ENCODE measurements around the gene NTHL1. TPM values are rescaled to one million over a fixed set of nuclear protein-coding genes. Genes with fewer than 3 reads are reported as not detected.

Gene NTHL1
- total RNA-seq, 1 donor from 2014 or later, result 13.7 TPM

DNA sequence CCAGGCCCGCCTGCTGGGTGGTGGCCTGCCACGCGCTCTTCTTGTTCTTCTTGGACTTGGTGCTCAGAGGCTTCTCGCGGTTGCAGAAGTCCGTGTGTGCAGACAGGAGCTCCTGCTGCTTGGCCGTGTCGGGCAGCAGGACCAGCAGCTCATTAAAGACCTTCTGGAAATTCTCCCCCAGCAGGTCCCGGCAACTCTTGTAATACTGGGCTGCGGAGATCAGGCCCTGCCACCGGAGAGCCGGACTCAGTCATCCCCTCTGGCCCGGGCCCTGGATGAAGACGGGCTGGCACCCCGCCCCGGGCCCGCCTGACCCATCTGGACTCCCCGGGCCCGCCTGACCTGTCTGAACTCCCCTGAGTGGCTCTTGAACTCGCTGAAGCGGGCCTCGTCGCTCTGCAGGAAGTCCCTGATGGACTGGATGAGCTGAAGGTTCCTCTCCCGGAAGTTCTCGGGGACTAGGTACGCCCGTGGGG, 49.2 kb downstream of the NTHL1 start:
- peaks cover 8% of the 10 kb centered on the region for H3K36me3 ChIP-seq (ENCODE audit: insufficient read depth, low read length)
- no peaks in the 10 kb centered on the region for H3K27me3 ChIP-seq (ENCODE audit: insufficient read depth, low read length)

DNA sequence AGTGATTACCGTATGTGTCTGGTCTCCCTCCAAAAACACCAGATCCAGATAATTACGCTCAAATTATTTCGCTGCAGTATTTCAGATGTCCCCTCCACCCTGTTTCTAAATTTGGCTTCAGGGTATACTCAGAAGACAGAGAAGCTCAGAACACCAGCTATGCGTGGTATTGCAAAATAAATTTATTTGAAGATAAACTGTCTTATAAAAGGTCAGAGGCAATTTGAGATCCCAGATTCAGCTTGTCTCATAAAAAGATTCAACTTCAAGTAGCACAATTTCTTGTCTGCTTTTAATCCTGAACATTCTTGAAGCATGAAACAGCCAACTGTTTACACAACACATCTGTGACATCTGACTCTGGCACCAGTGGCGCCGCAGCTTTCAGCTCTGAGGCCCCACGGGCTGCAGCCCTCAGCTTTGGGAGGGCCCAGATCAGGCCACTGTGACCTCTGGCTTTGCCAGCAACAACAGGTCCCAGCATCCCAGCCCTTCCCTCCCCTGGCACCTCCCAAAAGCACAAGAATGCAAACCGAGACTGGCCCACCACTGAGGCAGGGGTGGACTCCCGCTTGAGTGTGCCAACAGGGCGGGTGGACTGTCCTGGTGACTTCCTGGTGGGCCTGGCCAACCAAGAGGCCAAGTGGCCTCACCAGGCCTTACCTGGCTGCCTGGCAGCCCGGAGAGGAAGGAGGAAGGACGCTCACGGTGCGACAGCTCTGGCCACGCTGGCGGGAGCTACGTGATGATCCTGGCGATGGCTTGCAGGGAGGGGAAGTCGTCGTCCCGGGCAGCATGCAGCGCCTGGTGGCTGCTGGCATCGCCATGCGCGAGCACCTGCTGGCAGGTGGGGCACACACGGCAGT, 49.9 kb downstream of the NTHL1 start:
- H3K79me2 ChIP-seq (ENCODE audit: insufficient read depth, low read length), result peaks cover 17% of the 10 kb centered on the region
- no peaks in the 10 kb centered on the region for H3K9me3 ChIP-seq (ENCODE audit: insufficient read depth, low read depth, low read length)
- H3K4me3 Mint-ChIP-seq (ENCODE audit: unreplicated experiment), result no peak overlapping the region
- H3K9me3 Mint-ChIP-seq (ENCODE audit: unreplicated experiment), result no peaks in the 10 kb centered on the region
- H4K20me1 ChIP-seq (ENCODE audit: insufficient read depth, low read length), result peaks cover 35% of the 10 kb centered on the region
- H3K4me1 Mint-ChIP-seq (ENCODE audit: low read depth, unreplicated experiment), result peaks cover 2% of the 10 kb centered on the region
- H3K27me3 Mint-ChIP-seq (ENCODE audit: low read depth, unreplicated experiment), result no peaks in the 10 kb centered on the region
- peaks cover 3% of the 10 kb centered on the region for H3K4me1 ChIP-seq (ENCODE audit: insufficient read depth, low read length)
- no peak overlapping the region for H3K27ac ChIP-seq (ENCODE audit: low read depth, low read length)
- no peak overlapping the region for H2AFZ ChIP-seq (ENCODE audit: low read depth, low read length)
- no peak overlapping the region for H3K4me3 ChIP-seq (ENCODE audit: insufficient read depth, low read depth, low read length)
- H3K4me2 ChIP-seq (ENCODE audit: low read length), result no peak overlapping the region
- FAIRE-seq, result peak; percentile 89
- H3K27me3 ChIP-seq (ENCODE audit: insufficient read depth, low read length), result no peaks in the 10 kb centered on the region
- TF ChIP-seq, protein P1, sequence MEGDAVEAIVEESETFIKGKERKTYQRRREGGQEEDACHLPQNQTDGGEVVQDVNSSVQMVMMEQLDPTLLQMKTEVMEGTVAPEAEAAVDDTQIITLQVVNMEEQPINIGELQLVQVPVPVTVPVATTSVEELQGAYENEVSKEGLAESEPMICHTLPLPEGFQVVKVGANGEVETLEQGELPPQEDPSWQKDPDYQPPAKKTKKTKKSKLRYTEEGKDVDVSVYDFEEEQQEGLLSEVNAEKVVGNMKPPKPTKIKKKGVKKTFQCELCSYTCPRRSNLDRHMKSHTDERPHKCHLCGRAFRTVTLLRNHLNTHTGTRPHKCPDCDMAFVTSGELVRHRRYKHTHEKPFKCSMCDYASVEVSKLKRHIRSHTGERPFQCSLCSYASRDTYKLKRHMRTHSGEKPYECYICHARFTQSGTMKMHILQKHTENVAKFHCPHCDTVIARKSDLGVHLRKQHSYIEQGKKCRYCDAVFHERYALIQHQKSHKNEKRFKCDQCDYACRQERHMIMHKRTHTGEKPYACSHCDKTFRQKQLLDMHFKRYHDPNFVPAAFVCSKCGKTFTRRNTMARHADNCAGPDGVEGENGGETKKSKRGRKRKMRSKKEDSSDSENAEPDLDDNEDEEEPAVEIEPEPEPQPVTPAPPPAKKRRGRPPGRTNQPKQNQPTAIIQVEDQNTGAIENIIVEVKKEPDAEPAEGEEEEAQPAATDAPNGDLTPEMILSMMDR (IDR thresholded peaks at IDR 0.05; ENCODE audit: insufficient read depth, low read depth, low read length), result no peak
- TF ChIP-seq EZH2 (IDR thresholded peaks at IDR 0.05; ENCODE audit: insufficient read depth, low read length), result no peak
- no peak overlapping the region for H3K27ac Mint-ChIP-seq (ENCODE audit: unreplicated experiment)
- H3K9ac ChIP-seq (ENCODE audit: low read length), result no peak overlapping the region
- peaks cover 8% of the 10 kb centered on the region for H3K36me3 ChIP-seq (ENCODE audit: insufficient read depth, low read length)
- peaks cover 11% of the 10 kb centered on the region for H3K36me3 Mint-ChIP-seq (ENCODE audit: low read depth, unreplicated experiment)
- no peak for DNase-seq (ENCODE audit: low read depth)

More for the DNA sequence above, 49.2 kb downstream of the NTHL1 start:
- no peak overlapping the region for H3K4me2 ChIP-seq (ENCODE audit: low read length)
- no peaks in the 10 kb centered on the region for H3K27me3 Mint-ChIP-seq (ENCODE audit: low read depth, unreplicated experiment)
- peaks cover 2% of the 10 kb centered on the region for H3K4me1 Mint-ChIP-seq (ENCODE audit: low read depth, unreplicated experiment)
- FAIRE-seq (no peak), DNase-seq (ENCODE audit: low read depth) (no peak)
- H3K27ac ChIP-seq (ENCODE audit: low read depth, low read length), result no peak overlapping the region
- H3K9me3 Mint-ChIP-seq (ENCODE audit: unreplicated experiment), result no peaks in the 10 kb centered on the region
- peaks cover 24% of the 10 kb centered on the region for H3K79me2 ChIP-seq (ENCODE audit: insufficient read depth, low read length)
- no peak overlapping the region for H3K9ac ChIP-seq (ENCODE audit: low read length)
- H3K4me3 ChIP-seq (ENCODE audit: insufficient read depth, low read depth, low read length), result no peak overlapping the region
- no peak overlapping the region for H3K4me3 Mint-ChIP-seq (ENCODE audit: unreplicated experiment)
- H3K4me1 ChIP-seq (ENCODE audit: insufficient read depth, low read length), result peaks cover 3% of the 10 kb centered on the region
- H3K27ac Mint-ChIP-seq (ENCODE audit: unreplicated experiment), result no peak overlapping the region
- TF ChIP-seq EZH2 (IDR thresholded peaks at IDR 0.05; ENCODE audit: insufficient read depth, low read length), result no peak
- TF ChIP-seq, protein P1 (IDR thresholded peaks at IDR 0.05; ENCODE audit: insufficient read depth, low read depth, low read length), result no peak
- no peak overlapping the region for H2AFZ ChIP-seq (ENCODE audit: low read depth, low read length)
- no peaks in the 10 kb centered on the region for H3K9me3 ChIP-seq (ENCODE audit: insufficient read depth, low read depth, low read length)
- H3K36me3 Mint-ChIP-seq (ENCODE audit: low read depth, unreplicated experiment), result peaks cover 11% of the 10 kb centered on the region
- H4K20me1 ChIP-seq (ENCODE audit: insufficient read depth, low read length), result peaks cover 42% of the 10 kb centered on the region

- no peak for FAIRE-seq
- TF ChIP-seq, protein P1 (IDR thresholded peaks at IDR 0.05; ENCODE audit: insufficient read depth, low read depth, low read length), result no peak
- no peak for TF ChIP-seq EZH2 (IDR thresholded peaks at IDR 0.05; ENCODE audit: insufficient read depth, low read length)
- Histone ChIP-seq H3K27me3 (ENCODE audit: insufficient read depth, low read length) (peaks cover 25% of the 10 kb centered on the region), H3K36me3 (ENCODE audit: insufficient read depth, low read length) (peaks cover 6% of the 10 kb centered on the region), H3K4me3 (ENCODE audit: insufficient read depth, low read depth, low read length) (no peak overlapping the region), H3K4me1 (ENCODE audit: insufficient read depth, low read length) (peaks cover 16% of the 10 kb centered on the region), H3K9me3 (ENCODE audit: insufficient read depth, low read depth, low read length) (peaks cover 3% of the 10 kb centered on the region), H3K27ac (ENCODE audit: low read depth, low read length) (no peak overlapping the region), H3K79me2 (ENCODE audit: insufficient read depth, low read length) (no peaks in the 10 kb centered on the region), H2AFZ (ENCODE audit: low read depth, low read length) (no peak overlapping the region), H4K20me1 (ENCODE audit: insufficient read depth, low read length) (peaks cover 16% of the 10 kb centered on the region), H3K9ac (ENCODE audit: low read length) (no peak overlapping the region), H3K4me2 (ENCODE audit: low read length) (no peak overlapping the region)
- H3K4me1 Mint-ChIP-seq (ENCODE audit: low read depth, unreplicated experiment), result peaks cover 2% of the 10 kb centered on the region
- H3K4me3 Mint-ChIP-seq (ENCODE audit: unreplicated experiment), result no peak overlapping the region
- no peak overlapping the region for H3K27ac Mint-ChIP-seq (ENCODE audit: unreplicated experiment)
- H3K36me3 Mint-ChIP-seq (ENCODE audit: low read depth, unreplicated experiment), result peaks cover 8% of the 10 kb centered on the region
- no peak for DNase-seq (ENCODE audit: low read depth)
- H3K27me3 Mint-ChIP-seq (ENCODE audit: low read depth, unreplicated experiment), result peaks cover 14% of the 10 kb centered on the region
- no peaks in the 10 kb centered on the region for H3K9me3 Mint-ChIP-seq (ENCODE audit: unreplicated experiment)
Observed at GRCh38 chr16:1993731-1994131, 53.9 kb downstream of the NTHL1 start.

Data from astrocyte (in vitro differentiated cells and primary cell).